Measurements from ENCODE around the gene NCKAP5L.

DNA sequence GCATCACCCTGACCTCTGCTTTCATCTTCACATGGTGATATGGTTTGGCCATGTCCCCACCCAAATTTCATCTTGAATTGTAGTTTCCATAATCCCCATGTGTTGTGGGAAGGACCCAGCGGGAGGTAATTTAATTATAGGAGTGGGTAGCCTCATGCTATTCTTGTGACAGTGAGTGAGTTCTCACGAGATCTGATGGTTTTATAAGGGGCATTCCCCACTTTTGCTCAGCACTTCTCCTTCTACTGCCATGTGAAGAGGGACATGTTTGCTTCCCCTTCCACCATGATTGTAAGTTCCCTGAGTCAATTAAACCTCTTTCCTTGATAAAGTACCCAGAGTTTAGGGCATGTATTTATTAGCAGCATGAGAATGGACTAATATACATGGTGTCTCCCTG lies 48.6 kb downstream of the NCKAP5L start:
- TF ChIP-seq CTCF (IDR thresholded peaks at IDR 0.05; ENCODE audit: low read depth, low read length): no peak
- no peak for TF ChIP-seq POLR2A (IDR thresholded peaks at IDR 0.05; ENCODE audit: extremely low read depth, insufficient read length)

All from NB4 (cell line).